ENCODE data around the gene CCDC83.

- TF ChIP-seq CTCF (conservative IDR thresholded peaks at IDR 0.05) (no peak), EZH2 (IDR thresholded peaks at IDR 0.05; ENCODE audit: low read depth) (no peak)
These were observed 11.3 kb upstream of the CCDC83 start for GRCh38 chr11:85843929-85844328.

All from PC-9 (cell line).